Measurements from ENCODE around the gene PGC.
A peak's percentile ranks its signal among the peaks of the same experiment; 100 is the strongest.

PGC gene

GRCh38 chr6:41705311-41705995 is 41.7 kb downstream of the PGC start:
- no peaks in the 10 kb centered on the region for H3K27me3 ChIP-seq (replicated peaks; ENCODE audit: insufficient read depth, low read length)
- peak overlapping the region; percentile 55; the same call in 1 of the 2 replicates for H3K27ac ChIP-seq (ENCODE audit: low read length)
- no peaks in the 10 kb centered on the region for H3K9me3 ChIP-seq (replicated peaks; ENCODE audit: insufficient read depth, low read length)
- peak overlapping the region; percentile 49 for H3K4me2 ChIP-seq (ENCODE audit: low read depth, low read length)
- no peaks in the 10 kb centered on the region for H3K79me2 ChIP-seq (ENCODE audit: low read length)
- peaks cover 12% of the 10 kb centered on the region for H3K4me1 ChIP-seq (ENCODE audit: low read length)
- H3K4me3 ChIP-seq (ENCODE audit: low read length): no peak overlapping the region; the same call in 1 of the 2 replicates
- DNase-seq: no peak
- H3K9me2 ChIP-seq (replicated peaks; ENCODE audit: insufficient read depth, low read length): no peaks in the 10 kb centered on the region
- no peaks in the 10 kb centered on the region for H3F3A ChIP-seq (ENCODE audit: insufficient read depth, low read length)
- no peak overlapping the region for H2AFZ ChIP-seq (ENCODE audit: low read length)
- H3K9ac ChIP-seq (ENCODE audit: low read length): peak overlapping the region; percentile 29; the same call in 1 of the 2 replicates
- no peaks in the 10 kb centered on the region for H3K36me3 ChIP-seq (replicated peaks; ENCODE audit: insufficient read depth, low read length)
- TF ChIP-seq EZH2 (optimal IDR thresholded peaks at IDR 0.05; ENCODE audit: low read depth, low read length) (no peak), EZH2phosphoT487 (IDR thresholded peaks at IDR 0.05; ENCODE audit: low read length) (no peak), CTCF (IDR thresholded peaks at IDR 0.05; ENCODE audit: low read length) (no peak)
- H4K20me1 ChIP-seq (ENCODE audit: insufficient read depth, low read length): no peaks in the 10 kb centered on the region

- no peak overlapping the region for H3K27ac ChIP-seq (ENCODE audit: low read length)
- no peak for DNase-seq
- TF ChIP-seq EZH2phosphoT487 (IDR thresholded peaks at IDR 0.05; ENCODE audit: low read length): no peak
- TF ChIP-seq CTCF (IDR thresholded peaks at IDR 0.05; ENCODE audit: low read length): no peak
- no peak for TF ChIP-seq EZH2 (optimal IDR thresholded peaks at IDR 0.05; ENCODE audit: low read depth, low read length)
- no peaks in the 10 kb centered on the region for H3K36me3 ChIP-seq (replicated peaks; ENCODE audit: insufficient read depth, low read length)
- no peaks in the 10 kb centered on the region for H3K79me2 ChIP-seq (ENCODE audit: low read length)
- H3K27me3 ChIP-seq (replicated peaks; ENCODE audit: insufficient read depth, low read length): no peaks in the 10 kb centered on the region
- H3K4me1 ChIP-seq (ENCODE audit: low read length): peaks cover 12% of the 10 kb centered on the region
- no peak overlapping the region for H3K4me2 ChIP-seq (ENCODE audit: low read depth, low read length)
- no peak overlapping the region for H3K4me3 ChIP-seq (ENCODE audit: low read length)
- no peaks in the 10 kb centered on the region for H3K9me2 ChIP-seq (replicated peaks; ENCODE audit: insufficient read depth, low read length)
- no peaks in the 10 kb centered on the region for H4K20me1 ChIP-seq (ENCODE audit: insufficient read depth, low read length)
- no peak overlapping the region for H3K9ac ChIP-seq (ENCODE audit: low read length)
- no peaks in the 10 kb centered on the region for H3K9me3 ChIP-seq (replicated peaks; ENCODE audit: insufficient read depth, low read length)
- no peak overlapping the region for H2AFZ ChIP-seq (ENCODE audit: low read length)
- no peaks in the 10 kb centered on the region for H3F3A ChIP-seq (ENCODE audit: insufficient read depth, low read length)
Measured at GRCh38 chr6:41704656-41705310, 42.4 kb downstream of the PGC start.

- Histone ChIP-seq H4K20me1 (ENCODE audit: insufficient read depth, low read length) (no peaks in the 10 kb centered on the region), H3K9ac (ENCODE audit: low read length) (no peak overlapping the region), H3K4me1 (ENCODE audit: low read length) (peaks cover 12% of the 10 kb centered on the region), H3K9me3 (replicated peaks; ENCODE audit: insufficient read depth, low read length) (no peaks in the 10 kb centered on the region), H3F3A (ENCODE audit: insufficient read depth, low read length) (no peaks in the 10 kb centered on the region), H3K4me3 (ENCODE audit: low read length) (no peak overlapping the region), H3K9me2 (replicated peaks; ENCODE audit: insufficient read depth, low read length) (no peaks in the 10 kb centered on the region), H3K36me3 (replicated peaks; ENCODE audit: insufficient read depth, low read length) (no peaks in the 10 kb centered on the region), H3K79me2 (ENCODE audit: low read length) (no peaks in the 10 kb centered on the region), H3K27ac (ENCODE audit: low read length) (no peak overlapping the region), H3K27me3 (replicated peaks; ENCODE audit: insufficient read depth, low read length) (no peaks in the 10 kb centered on the region), H2AFZ (ENCODE audit: low read length) (no peak overlapping the region), H3K4me2 (ENCODE audit: low read depth, low read length) (no peak overlapping the region)
- no peak for DNase-seq
- TF ChIP-seq CTCF (IDR thresholded peaks at IDR 0.05; ENCODE audit: low read length): no peak
- no peak for TF ChIP-seq EZH2phosphoT487 (IDR thresholded peaks at IDR 0.05; ENCODE audit: low read length)
- no peak for TF ChIP-seq EZH2 (optimal IDR thresholded peaks at IDR 0.05; ENCODE audit: low read depth, low read length)
Measured at GRCh38 chr6:41704028-41704427, 43.2 kb downstream of the PGC start.

Data from MM.1S (cell line).